ENCODE results near the gene BCKDHA.
"Not testable (repeated sequence)": the region's sequence is repeated elsewhere in the genome, so short reads cannot be mapped to it uniquely, and the experiment has no call there.

Gene BCKDHA

DNA sequence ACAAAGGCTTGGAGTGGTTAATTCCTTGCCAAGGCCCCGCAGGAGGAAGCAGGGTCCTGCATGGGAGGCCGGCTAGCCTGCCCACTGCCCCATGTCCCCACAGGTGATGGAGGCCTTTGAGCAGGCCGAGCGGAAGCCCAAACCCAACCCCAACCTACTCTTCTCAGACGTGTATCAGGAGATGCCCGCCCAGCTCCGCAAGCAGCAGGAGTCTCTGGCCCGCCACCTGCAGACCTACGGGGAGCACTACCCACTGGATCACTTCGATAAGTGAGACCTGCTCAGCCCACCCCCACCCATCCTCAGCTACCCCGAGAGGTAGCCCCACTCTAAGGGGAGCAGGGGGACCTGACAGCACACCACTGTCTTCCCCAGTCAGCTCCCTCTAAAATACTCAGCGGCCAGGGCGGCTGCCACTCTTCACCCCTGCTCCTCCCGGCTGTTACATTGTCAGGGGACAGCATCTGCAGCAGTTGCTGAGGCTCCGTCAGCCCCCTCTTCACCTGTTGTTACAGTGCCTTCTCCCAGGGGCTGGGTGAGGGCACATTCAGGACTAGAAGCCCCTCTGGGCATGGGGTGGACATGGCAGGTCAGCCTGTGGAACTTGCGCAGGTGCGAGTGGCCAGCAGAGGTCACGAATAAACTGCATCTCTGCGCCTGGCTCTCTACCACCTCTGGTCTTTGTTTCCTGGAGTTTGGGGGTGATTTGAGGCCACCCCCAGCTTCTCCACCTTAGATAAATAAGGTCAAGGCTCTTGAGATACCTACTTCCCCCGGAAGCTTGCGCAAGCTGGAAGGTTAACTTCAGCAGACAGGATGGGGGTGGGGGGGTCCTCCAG lies 26.9 kb downstream of the BCKDHA start:
- in situ Hi-C loops (cut with MboI; ENCODE audit: low sequenced_read_pairs): no loop called here

DNA sequence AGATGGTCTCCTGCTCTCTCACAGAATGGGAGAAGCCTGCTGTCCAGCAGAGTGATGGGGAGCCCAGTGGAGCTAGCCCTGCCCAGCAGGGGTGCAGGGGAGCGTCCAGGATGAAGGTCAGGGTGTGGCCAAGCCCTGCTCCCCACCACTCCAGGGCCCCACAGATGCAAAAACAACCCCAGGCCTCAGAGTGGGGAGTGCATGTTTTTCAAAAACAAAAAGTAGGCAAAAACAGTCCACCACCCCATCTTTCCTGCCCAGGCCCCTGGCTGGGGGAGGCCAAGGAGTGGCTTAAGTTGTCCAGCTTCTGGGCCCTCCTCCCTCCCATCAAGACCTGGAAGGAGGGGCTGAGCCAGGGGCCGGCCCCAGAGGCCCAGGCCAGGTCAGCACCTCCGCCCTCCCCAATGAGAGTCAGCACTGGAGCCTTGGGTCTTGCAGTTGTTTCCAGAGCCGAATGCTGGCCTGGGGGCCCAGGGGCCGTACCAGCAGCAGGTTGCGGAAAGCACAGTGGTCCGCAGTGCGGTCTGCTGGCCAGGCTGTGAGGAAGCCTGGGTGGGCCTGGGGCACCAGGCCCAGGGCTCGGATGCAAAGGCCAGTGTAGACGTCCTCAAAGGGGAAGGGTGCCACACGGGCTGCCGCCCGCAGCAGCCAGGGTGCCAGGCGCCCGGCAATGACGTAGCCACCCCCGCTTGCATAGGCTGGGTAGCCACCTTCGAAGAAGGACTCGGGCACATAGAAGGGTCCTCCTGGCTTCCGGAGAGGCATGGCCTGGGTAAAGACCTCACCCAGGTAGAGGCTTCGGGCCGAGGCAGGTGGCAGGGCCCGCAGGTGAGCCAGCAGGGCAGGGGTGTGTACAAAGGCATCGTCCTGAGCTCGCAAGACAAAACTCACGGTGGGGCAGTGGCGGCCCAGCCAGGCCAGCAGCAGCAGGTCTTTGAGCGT lies 27.8 kb downstream of the BCKDHA start:
- in situ Hi-C loops (cut with MboI; ENCODE audit: low sequenced_read_pairs): no loop called here

DNA sequence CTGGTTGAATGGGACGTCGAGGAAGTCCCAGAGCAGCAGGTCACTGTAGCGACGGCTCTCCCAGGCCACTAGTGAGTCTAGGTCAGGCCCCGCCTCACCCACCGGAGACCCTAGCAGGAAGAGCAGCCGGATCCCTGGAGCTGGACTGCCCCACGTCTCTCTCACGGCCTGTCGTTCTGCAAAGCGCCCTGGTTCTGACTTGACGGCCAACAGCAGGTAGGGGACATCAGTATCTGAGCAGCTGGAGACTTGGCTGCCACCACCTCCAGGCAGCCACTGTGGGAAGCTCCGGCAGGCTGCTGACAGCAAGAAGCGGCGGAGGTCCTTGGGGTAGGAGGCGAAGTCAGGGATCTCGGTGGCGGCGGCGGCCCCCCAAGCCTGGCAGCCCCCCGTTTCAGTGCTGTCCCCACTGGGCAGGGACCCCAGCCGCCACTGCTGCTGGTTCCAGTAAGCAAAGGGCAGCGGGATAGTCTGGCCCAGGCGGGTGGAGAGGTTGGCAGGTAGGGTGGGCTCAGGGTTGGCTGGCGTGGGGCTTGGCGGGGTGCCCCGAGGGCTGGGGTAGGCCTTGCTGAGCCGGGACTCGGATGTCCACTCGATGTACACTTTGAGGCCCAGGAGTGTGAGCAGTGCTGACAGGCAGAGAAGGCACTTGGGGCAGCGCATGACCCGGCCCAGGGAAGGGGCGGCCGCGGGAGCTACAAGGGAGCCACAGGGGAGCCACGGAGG lies 28.7 kb downstream of the BCKDHA start:
- in situ Hi-C loops (cut with MboI; ENCODE audit: low sequenced_read_pairs): no loop called here

DNA sequence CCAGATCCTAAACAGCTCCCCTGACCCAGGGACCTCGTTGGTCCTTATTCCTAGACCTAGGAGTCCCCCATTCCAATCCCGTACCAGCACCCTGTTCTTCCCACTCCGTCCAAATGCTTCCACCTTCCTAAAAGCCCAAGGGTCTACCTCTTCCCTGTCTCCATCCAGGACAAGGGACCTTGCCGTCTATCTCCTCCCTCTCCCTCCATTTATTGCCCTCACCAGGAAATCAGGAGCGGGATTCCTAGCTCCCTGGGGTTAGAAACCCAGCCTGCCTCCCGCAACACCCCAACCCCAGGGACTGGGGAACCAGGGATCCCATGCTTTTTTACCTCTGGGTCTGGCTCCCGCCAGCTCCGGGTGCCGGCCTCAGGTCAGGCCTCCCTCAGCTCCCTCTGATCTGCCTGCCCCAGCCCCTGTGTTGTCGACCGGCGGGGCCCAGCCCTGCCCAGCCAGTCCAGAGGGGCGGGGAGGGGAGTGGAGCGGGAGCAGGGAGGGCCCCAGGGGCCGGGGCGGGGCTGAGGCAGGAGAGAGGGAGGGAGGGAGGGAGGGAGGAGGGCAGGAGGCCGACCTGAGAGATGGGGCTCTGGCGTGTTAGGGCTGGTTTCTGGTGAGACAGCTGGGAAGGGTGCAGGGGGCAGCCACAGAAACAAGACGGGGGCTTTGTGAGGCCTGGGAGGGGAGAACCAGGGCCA lies 29.5 kb downstream of the BCKDHA start, which contains the start of gene B3GNT8:
TSS of gene B3GNT8 (minus strand) at position 423 of the 695 bp plus-strand sequence. CDS start 596 bp downstream, outside the sequence.
- in situ Hi-C loops (cut with MboI; ENCODE audit: low sequenced_read_pairs): no loop called here

DNA sequence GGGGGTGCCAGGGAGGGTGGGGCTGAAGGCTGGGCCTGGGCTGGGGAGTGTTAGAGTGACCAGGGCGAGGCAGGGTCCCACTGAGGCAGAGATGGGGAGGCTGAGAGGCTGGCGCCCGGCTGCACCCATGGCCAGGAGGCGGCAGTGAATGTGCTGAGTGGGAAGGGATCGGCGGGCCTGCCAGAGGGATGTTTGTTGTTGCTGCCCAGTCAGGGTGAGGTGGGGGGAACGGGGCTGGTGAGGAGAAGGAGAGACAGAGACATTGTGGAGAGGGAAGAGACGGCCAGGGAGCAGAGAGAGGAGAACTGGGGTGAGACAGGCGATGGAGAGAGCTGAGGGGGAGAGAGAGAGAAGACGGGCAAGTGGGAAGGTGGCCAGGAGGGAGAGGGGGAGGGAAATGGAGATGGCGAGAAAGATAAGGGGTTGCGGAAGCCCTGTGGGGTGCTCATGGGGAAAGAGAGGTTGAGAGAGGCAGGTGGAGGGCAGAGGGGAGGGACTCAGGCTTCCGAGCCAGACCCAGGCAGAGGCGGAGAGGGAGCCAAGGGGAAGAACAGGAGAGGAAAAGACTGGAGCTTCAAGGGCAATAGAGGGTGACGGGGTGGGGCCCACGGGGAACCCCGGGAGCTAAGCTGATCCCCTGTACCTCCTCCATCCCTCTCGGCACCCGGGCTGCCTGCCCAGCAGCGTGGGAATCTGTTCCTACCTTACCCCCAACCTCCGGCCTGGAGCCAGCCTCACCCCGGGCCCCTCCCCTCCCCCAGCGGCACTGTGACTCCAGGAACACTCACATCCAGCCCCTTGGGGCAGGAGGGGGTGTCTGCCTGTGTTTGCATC lies 30.2 kb downstream of the BCKDHA start:
- in situ Hi-C loops (cut with MboI; ENCODE audit: low sequenced_read_pairs): no loop called here

DNA sequence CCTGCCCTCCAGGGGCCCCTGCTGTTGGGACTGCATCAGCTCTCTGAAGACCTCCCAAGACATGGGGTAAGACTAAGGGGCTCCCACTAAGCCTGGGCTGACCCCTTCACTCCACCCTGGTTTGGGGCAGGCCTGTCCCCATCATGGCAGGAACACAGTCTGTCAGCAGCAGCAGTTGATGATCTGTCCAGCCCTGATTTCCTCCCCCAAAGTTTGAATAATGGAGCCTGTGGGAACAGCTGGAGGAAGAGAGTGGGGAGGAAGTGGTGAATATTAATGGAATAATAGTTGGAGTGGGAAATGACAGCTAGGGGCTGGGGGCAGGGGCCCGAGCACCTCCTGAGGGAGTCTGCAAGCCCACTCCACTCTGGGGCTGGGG lies 30.9 kb downstream of the BCKDHA start:
- in situ Hi-C loops (cut with MboI; ENCODE audit: low sequenced_read_pairs): no loop called here

DNA sequence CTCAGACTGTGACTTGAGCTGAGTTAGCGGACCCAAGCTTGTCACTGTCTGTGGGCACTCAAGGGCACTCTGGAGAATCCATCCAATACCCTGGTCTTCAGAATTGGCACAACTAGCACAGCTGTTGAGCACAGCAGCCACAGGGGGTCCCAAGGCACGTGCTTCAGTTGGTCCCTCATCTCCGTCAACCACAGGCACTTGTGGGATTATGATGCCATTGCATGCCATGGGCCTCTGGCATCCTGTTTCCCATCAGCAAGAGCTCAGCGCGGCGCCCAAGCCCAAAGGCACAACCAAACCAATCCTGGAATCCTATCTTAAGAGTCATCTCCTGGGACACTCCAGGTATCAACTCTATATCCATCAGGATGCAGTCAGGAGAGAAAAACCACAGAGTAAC lies 33.3 kb downstream of the BCKDHA start:
- in situ Hi-C loops (cut with MboI; ENCODE audit: low sequenced_read_pairs): no loop called here

DNA sequence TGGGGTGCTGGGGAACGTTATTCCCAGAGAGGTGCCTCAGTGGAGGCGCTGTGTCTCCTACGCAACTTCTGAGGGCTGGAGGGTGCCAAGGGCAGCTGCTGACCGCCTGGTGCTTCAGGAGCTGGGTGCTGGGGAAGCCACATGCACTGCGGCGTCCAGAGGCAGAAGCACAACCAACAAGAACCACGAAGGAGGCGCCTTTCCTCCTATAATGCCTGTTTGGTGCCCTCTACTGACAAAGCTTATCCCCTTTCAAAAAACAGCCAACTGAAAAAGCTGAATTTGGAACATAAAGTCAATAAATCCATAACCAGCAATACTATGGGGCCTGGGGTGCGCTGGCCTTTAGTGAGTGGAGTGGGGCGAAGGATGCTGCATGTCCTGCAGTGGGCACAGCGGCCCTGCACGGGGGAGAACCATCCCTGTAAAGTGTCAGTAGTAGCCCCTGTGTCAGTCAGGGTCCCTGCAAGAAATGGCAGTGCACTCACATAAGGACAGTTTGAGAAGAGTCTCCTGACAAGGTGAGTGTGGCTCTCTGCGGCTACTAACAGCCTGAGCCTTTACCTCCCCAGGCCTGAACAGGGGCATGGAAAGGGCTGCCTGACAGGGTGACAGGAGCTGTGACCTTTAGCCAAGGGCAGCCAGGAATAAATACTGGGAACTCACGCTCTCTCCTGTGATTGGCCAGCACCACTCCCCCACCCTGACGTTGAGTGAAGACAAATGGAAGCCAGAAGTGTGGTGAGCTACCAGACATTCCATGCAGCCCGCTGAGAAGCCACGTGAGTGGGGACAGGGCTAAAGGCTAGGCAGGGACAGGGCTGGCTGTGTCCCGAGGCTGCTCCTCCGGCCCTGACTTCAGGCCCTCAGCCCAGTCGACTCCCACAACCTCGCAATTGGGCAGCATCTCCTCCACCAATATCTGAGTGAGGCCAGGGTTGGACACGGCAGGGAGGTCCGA lies 34.1 kb downstream of the BCKDHA start:
- in situ Hi-C loops (cut with MboI; ENCODE audit: low sequenced_read_pairs): no loop called here

DNA sequence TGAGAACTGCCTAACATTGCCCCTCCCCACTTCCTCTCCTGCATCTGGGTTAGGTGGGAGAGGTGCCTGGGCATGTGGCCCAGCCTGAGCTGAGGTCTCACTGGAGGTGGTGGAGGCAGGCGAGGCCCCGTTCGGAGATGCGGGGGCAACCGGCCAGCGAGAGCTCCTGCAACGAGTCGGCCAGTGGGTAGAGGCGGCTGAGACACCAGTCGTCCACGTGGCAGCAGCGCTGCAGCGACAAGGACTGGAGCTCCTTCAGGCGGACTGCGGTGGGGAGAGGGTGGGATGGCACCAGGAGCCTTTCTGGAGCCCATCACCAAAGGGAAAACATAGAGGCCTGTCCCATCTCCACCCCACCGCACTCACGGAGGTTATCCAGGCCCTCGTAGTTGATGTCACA lies 35.6 kb downstream of the BCKDHA start:
- in situ Hi-C loops (cut with MboI; ENCODE audit: low sequenced_read_pairs): no loop called here

DNA sequence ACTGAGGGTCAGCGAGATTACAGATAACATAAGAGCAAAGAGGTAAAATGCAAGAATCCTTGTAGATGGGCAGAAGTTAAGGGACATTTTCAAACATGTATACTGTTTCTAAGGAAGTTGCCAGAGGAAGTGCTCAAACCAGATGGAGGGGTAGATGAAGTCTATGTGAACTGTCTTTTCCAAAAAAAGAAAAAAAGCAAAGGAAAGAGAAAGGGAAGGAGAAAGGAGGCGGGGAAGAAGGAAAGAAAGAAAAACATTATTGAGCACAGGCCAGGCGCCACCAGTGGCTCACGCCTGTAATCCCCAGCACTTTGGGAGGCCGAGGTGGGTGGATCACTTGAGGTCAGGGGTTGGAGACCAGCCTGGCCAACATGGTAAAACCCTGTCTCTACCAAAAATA lies 36.8 kb downstream of the BCKDHA start:
- in situ Hi-C loops (cut with MboI; ENCODE audit: low sequenced_read_pairs): no loop called here

DNA sequence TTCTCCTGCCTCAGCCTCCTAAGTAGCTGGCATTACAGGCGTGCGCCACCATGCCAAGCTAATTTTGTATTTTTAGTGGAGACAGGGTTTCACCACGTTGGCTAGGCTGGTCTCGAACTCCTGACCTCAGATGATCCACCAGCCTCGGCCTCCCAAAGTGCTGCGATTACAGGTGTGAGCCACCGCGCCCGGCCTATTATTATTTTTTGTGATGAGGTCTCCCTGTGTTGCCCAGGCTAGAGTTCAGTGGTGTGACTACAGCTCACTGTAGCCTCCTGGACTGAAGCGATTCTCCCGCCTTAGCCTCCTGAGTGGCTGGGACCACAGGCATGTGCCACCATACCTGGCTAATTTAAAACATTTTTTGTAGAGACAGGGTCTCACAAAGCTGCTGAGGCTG lies 37.8 kb downstream of the BCKDHA start:
- in situ Hi-C loops (cut with MboI; ENCODE audit: low sequenced_read_pairs): not testable (repeated sequence)

DNA sequence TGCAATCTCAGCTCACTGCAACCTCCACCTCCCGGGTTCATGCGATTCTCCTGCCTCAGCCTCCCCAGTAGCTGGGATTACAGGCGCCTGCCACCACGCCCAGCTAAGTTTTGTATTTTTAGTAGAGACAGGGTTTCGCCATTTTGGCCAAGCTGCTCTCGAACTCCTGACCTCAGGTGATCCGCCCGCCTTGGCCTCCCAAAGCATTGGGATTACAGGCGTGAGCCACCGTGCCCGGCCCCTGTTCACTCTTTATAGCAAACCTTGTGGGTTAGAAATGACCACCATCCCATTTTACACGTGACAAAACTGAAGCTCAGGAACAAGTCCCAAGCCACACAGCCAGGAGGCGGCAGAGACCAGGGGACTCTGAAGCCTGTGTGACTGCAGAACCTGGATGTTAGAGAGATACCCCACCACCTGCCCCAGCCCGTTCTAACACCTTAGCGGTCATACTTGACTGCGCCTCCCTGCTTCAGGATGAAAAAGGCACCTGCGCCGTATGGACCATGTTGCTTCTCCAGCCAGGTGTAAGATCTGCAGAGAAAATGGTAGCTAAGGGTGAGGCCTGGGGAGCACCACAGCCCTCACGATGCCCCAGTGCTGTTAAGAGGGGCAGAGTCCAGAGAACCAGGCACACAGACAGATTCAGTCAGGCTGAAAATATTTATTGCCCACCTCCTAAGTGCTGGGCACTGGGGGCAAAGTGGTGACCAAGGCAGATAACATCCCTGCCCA lies 38.5 kb downstream of the BCKDHA start:
- in situ Hi-C loops (cut with MboI; ENCODE audit: low sequenced_read_pairs): no loop called here

DNA sequence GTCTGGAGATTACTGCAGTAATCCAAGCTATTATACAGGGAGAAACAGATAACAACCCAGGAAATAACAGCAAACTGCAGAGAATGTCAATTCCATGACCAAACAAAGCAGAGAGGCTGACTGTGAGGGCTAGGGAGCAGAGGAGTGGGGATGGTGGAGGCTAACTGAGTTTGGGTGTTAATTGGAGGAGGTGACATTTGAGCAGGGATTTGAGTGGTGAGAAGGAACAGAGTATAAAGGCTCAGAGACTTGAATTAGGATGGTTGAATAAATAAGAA lies 39.0 kb downstream of the BCKDHA start:
- in situ Hi-C loops (cut with MboI; ENCODE audit: low sequenced_read_pairs): no loop called here

DNA sequence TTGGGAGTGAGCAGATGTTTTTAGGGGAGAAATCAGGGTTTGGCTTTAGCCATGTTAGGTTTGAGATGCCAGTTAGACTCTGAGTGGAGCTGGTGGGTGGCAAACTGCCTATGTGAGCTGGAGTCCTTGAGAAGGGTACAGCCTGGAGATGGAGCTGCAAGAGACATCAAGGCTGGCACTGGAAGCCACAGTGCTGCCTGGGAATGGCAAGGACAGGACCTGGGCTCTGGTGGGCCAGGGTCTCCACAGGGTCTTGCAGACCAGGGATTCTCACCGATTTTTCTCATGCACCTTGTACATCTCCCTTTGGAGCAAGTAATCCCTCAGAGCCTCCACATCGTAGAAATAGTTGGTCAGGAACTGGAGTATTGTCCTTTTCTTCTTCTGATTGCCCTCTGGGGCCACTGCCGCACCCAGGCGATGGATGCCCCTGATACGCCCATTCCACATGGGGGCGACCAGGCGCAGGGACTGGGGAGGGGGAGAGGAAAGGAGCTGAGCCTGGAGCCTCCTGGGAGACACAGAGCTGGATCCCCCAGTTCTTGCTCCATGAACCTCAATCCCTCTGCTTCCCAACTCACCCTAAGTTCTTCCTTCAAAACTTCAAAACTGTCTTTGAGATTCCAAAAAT lies 40.4 kb downstream of the BCKDHA start:
- in situ Hi-C loops (cut with MboI; ENCODE audit: low sequenced_read_pairs): no loop called here

DNA sequence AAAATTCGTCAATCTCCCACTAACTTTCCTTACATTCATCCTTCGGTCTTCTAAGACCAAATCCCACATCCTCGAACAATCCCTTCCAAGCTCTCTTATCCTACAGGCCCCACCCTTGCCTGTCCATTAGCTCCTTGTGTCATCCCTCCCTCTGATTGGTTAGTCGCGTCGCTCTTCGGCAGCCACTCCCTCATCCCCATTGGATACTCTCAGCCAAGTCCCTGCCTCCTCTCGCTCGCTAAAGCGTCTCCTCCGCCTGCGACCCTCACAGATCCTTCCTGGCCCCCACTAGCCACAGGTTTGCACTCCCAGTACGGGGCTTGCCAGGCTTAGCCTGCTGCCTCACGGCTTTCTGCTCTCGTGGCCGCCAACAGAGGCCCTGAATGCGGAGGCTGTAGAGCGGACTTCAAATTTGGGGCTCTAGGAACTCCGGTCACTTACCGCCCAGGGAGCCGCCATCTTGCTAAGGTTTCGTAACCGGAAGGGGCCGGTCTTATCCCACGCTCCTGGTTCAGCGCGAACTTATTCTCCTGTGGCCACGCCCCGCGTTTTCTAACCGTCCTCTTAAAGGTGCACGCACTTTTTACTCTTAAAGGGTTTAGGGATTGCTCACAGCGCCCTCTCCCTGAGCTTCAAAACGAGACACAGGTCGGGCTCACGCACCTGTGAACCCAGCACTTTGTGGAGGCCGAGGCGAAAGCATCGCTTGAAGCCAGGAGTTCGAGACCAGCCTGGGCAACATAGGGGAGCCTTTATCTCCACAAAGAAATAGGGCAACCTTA lies 42.0 kb downstream of the BCKDHA start, which contains the start of gene DMAC2:
TSS of gene DMAC2 (minus strand) at position 472 of the 782 bp plus-strand sequence. CDS start at position 459, 13 bp downstream.
- in situ Hi-C loops (cut with MboI; ENCODE audit: low sequenced_read_pairs): no loop called here

DNA sequence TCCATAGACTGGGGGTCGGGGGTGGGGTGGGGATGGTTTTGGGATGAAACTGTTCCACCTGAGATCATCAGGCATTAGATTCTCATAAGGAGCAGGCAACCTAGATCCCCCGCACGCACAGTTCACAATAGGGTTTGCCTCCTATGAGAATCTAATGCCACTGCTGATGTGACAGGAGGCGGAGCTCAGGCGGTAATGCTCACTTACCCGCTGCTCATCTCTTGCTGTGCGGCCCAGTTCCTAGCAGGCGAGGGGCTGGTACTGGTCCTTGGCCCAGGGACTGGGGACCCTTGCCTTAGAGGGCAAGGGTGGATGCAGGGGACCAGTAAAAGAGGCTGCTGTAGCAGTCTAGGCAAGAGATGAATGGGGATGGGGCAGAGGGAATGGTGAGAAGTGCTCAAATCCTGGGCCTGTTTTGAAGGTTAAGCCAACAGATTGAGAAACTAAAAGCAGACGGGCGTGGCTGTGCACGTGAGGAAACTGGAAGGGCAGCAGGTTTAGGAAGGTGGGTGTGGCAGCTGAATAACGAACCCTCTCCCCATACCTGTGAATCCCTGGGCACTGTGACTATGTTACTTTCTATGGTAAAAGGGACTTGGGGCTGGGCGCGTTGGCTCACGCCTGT lies 43.8 kb downstream of the BCKDHA start:
- in situ Hi-C loops (cut with MboI; ENCODE audit: low sequenced_read_pairs): no loop called here

All from HL-60/S4 treated with phorbol 12-myristate 13-acetate at 8.2 ng/mL for 4 days and 3 days (cell line).